Kidney tubule cell (primary cell): ENCODE measurements around the gene PTPN9.
A peak's percentile ranks its signal among the peaks of the same experiment; 100 is the strongest.
"Not testable (repeated sequence)": the region's sequence is repeated elsewhere in the genome, so short reads cannot be mapped to it uniquely, and the experiment has no call there.

Experiments used
- DNase-seq: peaks from one replicate; pipeline ENCODE4 v3.0.0-alpha.2; 2018; ENCODE audit warnings: low spot score

Gene PTPN9

GRCh38 chr15:75530169-75530568 is 48.9 kb downstream of the PTPN9 start:
- no peak for DNase-seq

GRCh38 chr15:75525756-75526155 is 53.4 kb downstream of the PTPN9 start:
- DNase-seq: not testable (repeated sequence)

GRCh38 chr15:75523011-75523410 is 56.1 kb downstream of the PTPN9 start:
- DNase-seq: no peak

GRCh38 chr15:75517233-75517632 is 61.9 kb downstream of the PTPN9 start:
- DNase-seq: no peak

- DNase-seq: peak; percentile 30
These were observed 70.1 kb downstream of the PTPN9 start for GRCh38 chr15:75508840-75509532.

GRCh38 chr15:75502360-75502759 is 76.8 kb downstream of the PTPN9 start:
- no peak for DNase-seq

GRCh38 chr15:75493732-75494131 is 85.4 kb downstream of the PTPN9 start:
- no peak for DNase-seq

GRCh38 chr15:75483961-75484360 is 95.2 kb downstream of the PTPN9 start:
- DNase-seq: no peak

GRCh38 chr15:75483556-75483955 is 95.6 kb downstream of the PTPN9 start:
- DNase-seq: not testable (repeated sequence)

- DNase-seq: no peak
These were observed 96.0 kb downstream of the PTPN9 start for GRCh38 chr15:75483106-75483505.

GRCh38 chr15:75480463-75480862 is 98.7 kb downstream of the PTPN9 start:
- DNase-seq: not testable (repeated sequence)

- no peak for DNase-seq
These were observed 99.4 kb downstream of the PTPN9 start for GRCh38 chr15:75479670-75480069.

- not testable (repeated sequence) for DNase-seq
These were observed 102.0 kb downstream of the PTPN9 start for GRCh38 chr15:75477094-75477493.

- peak; percentile 56 for DNase-seq
These were observed 110.1 kb downstream of the PTPN9 start for GRCh38 chr15:75468913-75469598.

- DNase-seq: no peak
These were observed 118.5 kb downstream of the PTPN9 start for GRCh38 chr15:75460646-75461045.

- no peak for DNase-seq
These were observed 119.5 kb downstream of the PTPN9 start for GRCh38 chr15:75459581-75459980.

- peak; percentile 4 for DNase-seq
These were observed 122.4 kb downstream of the PTPN9 start for GRCh38 chr15:75456710-75457109.

- DNase-seq: peak; percentile 88
These were observed 123.1 kb downstream of the PTPN9 start for GRCh38 chr15:75455982-75456531.

- peak; percentile 85 for DNase-seq
These were observed 123.6 kb downstream of the PTPN9 start for GRCh38 chr15:75455424-75455981.

GRCh38 chr15:75454471-75455378 is 124.4 kb downstream of the PTPN9 start:
- DNase-seq: no peak

GRCh38 chr15:75453703-75454470 is 125.2 kb downstream of the PTPN9 start:
- peak; percentile 100 for DNase-seq
